HEK293T (cell line): ENCODE measurements around the gene NSD1.

Experiments
- CTCF ChIA-PET: fragments of 350-600 bp; formaldehyde crosslinking; extraction: SDS; loops from one replicate; lab custom pipeline; 2021; ENCODE audit warnings: antibody characterized with exemption, inconsistent platforms; lab: Yijun Ruan, JAX
- POLR2A ChIA-PET: fragments of 350-600 bp; formaldehyde crosslinking; extraction: SDS; loops from one replicate; lab custom pipeline; 2020; ENCODE audit warnings: antibody characterized with exemption, inconsistent platforms; lab: Yijun Ruan, JAX
- DNase-seq: peaks from one replicate; pipeline ENCODE4 v3.0.0; 2012; ENCODE audit warnings: mixed read lengths; ENCODE audit errors: extremely low spot score
- ARNT ChIP-seq: fragments of 450-650 bp; IDR thresholded peaks from 2 replicates; pipeline ENCODE4 v1.6.1; 2017; ENCODE audit warnings: mild to moderate bottlenecking
- BHLHE40 ChIP-seq: fragments of 450-650 bp; IDR thresholded peaks from 2 replicates; pipeline ENCODE4 v1.6.1; 2016; ENCODE audit warnings: mild to moderate bottlenecking, moderate library complexity, borderline replicate concordance
- CTBP1 ChIP-seq: fragments of 450-650 bp; IDR thresholded peaks from 2 replicates; pipeline ENCODE4 v1.6.1; 2016; ENCODE audit warnings: borderline replicate concordance
- ELF4 ChIP-seq: fragments of 450-650 bp; IDR thresholded peaks from 2 replicates; pipeline ENCODE4 v1.6.1; 2017; ENCODE audit warnings: antibody characterized with exemption
- FOXA1 ChIP-seq: fragments of 450-650 bp; IDR thresholded peaks from 2 replicates; pipeline ENCODE4 v1.6.1; 2016; ENCODE audit warnings: mild to moderate bottlenecking
- FOXK2 ChIP-seq: fragments of 450-650 bp; IDR thresholded peaks from 2 replicates; pipeline ENCODE4 v1.6.1; 2016; ENCODE audit warnings: mild to moderate bottlenecking
- FOXM1 ChIP-seq: fragments of 450-650 bp; IDR thresholded peaks from 2 replicates; pipeline ENCODE4 v1.6.1; 2017; ENCODE audit warnings: mild to moderate bottlenecking, borderline replicate concordance
- HDGF ChIP-seq: fragments of 450-650 bp; IDR thresholded peaks from 2 replicates; pipeline ENCODE4 v1.6.1; 2017; ENCODE audit warnings: antibody characterized with exemption, borderline replicate concordance
- L3MBTL2 ChIP-seq: fragments of 450-650 bp; conservative IDR thresholded peaks from 2 replicates; pipeline ENCODE4 v1.6.1; 2016; ENCODE audit warnings: mild to moderate bottlenecking
- LEF1 ChIP-seq: fragments of 450-650 bp; IDR thresholded peaks from 2 replicates; pipeline ENCODE4 v1.6.1; 2017; ENCODE audit warnings: mild to moderate bottlenecking, borderline replicate concordance
- NFRKB ChIP-seq: fragments of 450-650 bp; IDR thresholded peaks from 2 replicates; pipeline ENCODE4 v1.6.1; 2016; ENCODE audit warnings: mild to moderate bottlenecking, moderate library complexity
- PKNOX1 ChIP-seq: fragments of 450-650 bp; IDR thresholded peaks from 2 replicates; pipeline ENCODE4 v1.6.1; 2016
- SP1 ChIP-seq: fragments of 450-650 bp; IDR thresholded peaks from 2 replicates; pipeline ENCODE4 v1.6.1; 2017
- SUZ12 ChIP-seq: fragments of 450-650 bp; IDR thresholded peaks from 2 replicates; pipeline ENCODE4 v1.6.1; 2016; ENCODE audit warnings: mild to moderate bottlenecking
- TARDBP ChIP-seq: fragments of 450-650 bp; IDR thresholded peaks from 2 replicates; pipeline ENCODE4 v1.6.1; 2016
- ZNF384 ChIP-seq: fragments of 450-650 bp; IDR thresholded peaks from 2 replicates; pipeline ENCODE4 v1.6.1; 2016

NSD1 gene

DNA sequence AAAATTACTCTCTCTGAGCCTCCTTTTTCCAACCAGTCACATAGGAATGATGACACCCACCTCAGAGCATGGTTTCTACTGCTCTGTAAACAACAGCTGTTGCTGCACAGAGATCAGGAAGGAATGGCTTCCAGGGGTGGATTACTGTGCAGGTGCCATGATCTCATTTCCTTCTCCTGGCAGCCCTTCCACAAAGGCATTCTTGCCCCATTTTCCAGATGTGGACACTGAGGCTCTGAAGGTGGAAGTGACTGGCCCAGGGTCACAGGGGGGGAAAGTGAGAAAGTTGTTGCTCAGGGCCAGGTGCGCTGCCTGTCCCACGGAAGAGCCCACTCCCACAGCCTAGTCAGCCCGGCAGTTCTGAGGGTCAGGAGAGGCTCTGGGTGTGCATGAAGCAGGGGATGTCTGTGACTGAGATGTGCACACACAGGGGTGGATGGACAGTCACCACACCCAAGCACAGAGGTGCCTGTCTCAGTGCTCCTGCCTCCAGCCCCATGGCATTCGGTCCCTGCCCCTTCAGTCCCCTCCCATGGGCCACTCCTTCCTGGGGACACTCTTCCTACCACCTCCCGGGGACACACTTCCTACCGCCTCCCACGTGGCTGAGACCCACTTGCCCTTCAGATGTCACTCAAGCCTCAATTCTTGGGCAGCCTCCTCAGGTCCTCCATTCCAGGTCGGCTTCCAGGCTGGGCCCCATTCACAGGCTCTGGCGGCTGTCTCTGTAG lies 29.9 kb upstream of the NSD1 start:
- ChIA-PET CTCF (no interaction called here), POLR2A (no interaction called here)
- no peak for TF ChIP-seq ZNF384
- TF ChIP-seq SP1 = no peak
- TF ChIP-seq TARDBP = no peak
- TF ChIP-seq CTBP1 = no peak
- TF ChIP-seq BHLHE40 = no peak
- TF ChIP-seq FOXM1 = no peak
- TF ChIP-seq ELF4 = no peak
- no peak for TF ChIP-seq NFRKB
- TF ChIP-seq SUZ12 = no peak
- TF ChIP-seq PKNOX1 = no peak
- TF ChIP-seq ARNT = no peak
- TF ChIP-seq HDGF = no peak
- TF ChIP-seq L3MBTL2 = no peak
- TF ChIP-seq LEF1 = no peak
- no peak for DNase-seq

DNA sequence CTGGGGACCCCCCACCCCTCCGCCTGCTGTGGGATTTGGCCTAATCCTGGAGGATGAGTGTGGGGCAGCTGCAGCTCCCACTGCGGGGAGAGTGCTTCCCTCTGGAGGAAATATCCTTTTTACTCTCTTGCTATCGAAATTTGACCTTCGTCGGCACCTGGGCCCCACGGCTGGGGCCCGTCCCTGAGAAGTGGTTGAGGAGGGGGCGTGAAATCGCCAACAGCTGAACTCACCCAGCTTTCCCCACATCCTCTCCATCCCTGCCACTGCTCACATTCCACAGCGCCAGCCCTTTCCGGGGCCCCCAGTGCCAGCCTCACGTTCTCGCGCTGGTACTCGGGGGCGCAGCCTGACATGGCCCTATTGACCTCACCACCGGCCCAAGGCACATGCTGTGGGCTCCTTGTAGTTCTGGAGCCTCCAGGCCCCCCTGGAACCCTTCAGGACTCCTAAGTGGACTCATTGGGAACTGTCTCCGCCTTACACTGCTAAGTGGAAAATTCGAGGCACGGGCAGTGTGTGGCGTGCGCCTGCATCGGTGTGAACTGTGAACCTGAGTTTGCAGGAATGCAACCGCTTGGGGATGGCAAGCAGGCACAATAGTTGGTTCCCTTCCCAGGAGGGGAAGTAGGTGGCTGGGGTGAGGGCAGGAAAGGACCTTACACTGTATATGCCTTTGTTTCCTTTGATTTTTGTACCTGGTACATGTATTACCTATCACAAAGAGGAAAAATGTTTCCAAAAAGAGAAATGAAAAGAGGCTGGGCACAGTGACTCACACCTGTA lies 27.7 kb upstream of the NSD1 start:
- CTCF ChIA-PET = interaction anchor here (1.5 kb wide), 1 partner anchor 34 kb away, joined by 3 read pairs; no protein-coding TSS in a partner anchor
- POLR2A ChIA-PET = no interaction called here
- TF ChIP-seq PKNOX1 (no peak), BHLHE40 (no peak), FOXK2 (no peak), ELF4 (no peak), SP1 (no peak), ARNT (no peak), FOXM1 (no peak)
- no peak for DNase-seq

GRCh38 chr5:177107159-177107558 lies 26.4 kb upstream of the NSD1 start:
- TF ChIP-seq FOXM1 (no peak), ZNF384 (no peak), PKNOX1 (no peak), FOXA1 (no peak), SUZ12 (no peak), NFRKB (no peak), ARNT (no peak), BHLHE40 (no peak), HDGF (no peak), LEF1 (no peak), CTBP1 (no peak)
- ChIA-PET POLR2A (no interaction called here), CTCF (interaction anchor here (0.6 to 1.0 kb wide), 2 partner anchors 15 to 447 kb away, joined by 3 to 6 read pairs; no protein-coding TSS in a partner anchor)
- DNase-seq = no peak

GRCh38 chr5:177109810-177110209 lies 23.8 kb upstream of the NSD1 start:
- TF ChIP-seq HDGF (no peak), NFRKB (no peak), L3MBTL2 (no peak), ELF4 (no peak), FOXM1 (no peak), PKNOX1 (no peak), LEF1 (no peak), CTBP1 (no peak), FOXK2 (no peak), ARNT (no peak), ZNF384 (no peak), SP1 (no peak)
- ChIA-PET CTCF (interaction anchor here (1.2 to 6.5 kb wide), 4 partner anchors 38 to 449 kb away, joined by 4 to 71 read pairs (median 10); no protein-coding TSS in a partner anchor), POLR2A (no interaction called here)
- DNase-seq = no peak

DNA sequence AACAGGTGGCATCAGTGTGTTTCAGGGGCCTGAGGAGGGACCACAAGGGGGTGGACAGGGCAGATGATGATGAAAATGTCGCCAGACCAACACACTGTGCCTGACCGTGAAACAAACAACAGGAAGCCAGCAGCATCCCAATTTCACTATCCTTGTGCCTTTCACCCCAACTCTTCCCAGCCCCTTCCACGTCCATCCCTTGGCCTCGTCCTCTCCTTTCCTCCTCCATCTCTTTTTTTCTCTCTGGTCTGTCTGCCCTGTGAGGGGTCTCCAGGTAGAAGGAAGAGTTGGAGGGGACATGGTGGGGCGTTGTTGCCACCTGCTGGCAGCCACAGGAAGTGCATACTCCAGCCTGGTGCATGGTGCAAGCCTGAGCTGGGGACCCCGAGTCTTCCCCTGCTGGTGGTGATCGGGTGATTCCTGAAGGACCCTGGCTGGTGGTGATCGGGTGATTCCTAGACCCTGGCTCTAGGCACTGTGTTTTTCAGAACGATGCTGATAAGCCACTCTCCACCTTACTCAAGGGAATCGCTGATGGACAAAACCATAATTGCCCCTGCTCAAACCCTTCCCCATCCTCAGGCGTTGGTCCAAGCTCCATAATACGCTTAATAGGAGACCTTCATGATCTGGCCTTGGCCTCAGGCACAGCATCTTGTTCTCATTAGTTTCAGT lies 21.7 kb upstream of the NSD1 start:
- CTCF ChIA-PET = interaction anchor here (0.5 to 6.5 kb wide), 21 partner anchors 9 to 817 kb away, joined by 3 to 71 read pairs (median 4); partner anchors contain the start of gene FGFR4
- DNase-seq = peak; percentile 89
- TF ChIP-seq HDGF (no peak), L3MBTL2 (no peak), ELF4 (no peak), SP1 (no peak), SUZ12 (no peak), PKNOX1 (no peak), CTBP1 (no peak)
- POLR2A ChIA-PET = interaction anchor here (0.7 to 1.0 kb wide), 3 partner anchors 11 to 201 kb away, joined by 3 to 6 read pairs (median 3); no protein-coding TSS in a partner anchor
